ENCODE results near the gene LCN15. TPM values are rescaled to one million over a fixed set of nuclear protein-coding genes. Genes with fewer than 3 reads are reported as not detected.
"Not testable (repeated sequence)": the region's sequence is repeated elsewhere in the genome, so short reads cannot be mapped to it uniquely, and the experiment has no call there.

Gene LCN15
- total and polyA plus RNA-seq, 2 of the 13 experiments (the other 11 are each of a cell fraction or from before 2014, with no cell fraction given): 1.3 to 53.7 TPM

- TF ChIP-seq TCF7 (IDR thresholded peaks at IDR 0.05; ENCODE audit: low read depth) (no peak), HMGA1 (CRISPR knock-in tag; conservative IDR thresholded peaks at IDR 0.05) (no peak), STAG1 (CRISPR knock-in tag; IDR thresholded peaks at IDR 0.05) (peak; percentile 40; the same call in 1 of the 2 replicates), STAT5B (CRISPR knock-in tag; IDR thresholded peaks at IDR 0.05) (no peak), XRCC5 (optimal IDR thresholded peaks at IDR 0.05; ENCODE audit: low read length) (peak; percentile 28)
Observed at GRCh38 chr9:136769710-136770191, 5.4 kb upstream of the LCN15 start (continued).

- WGBS (ENCODE audit: low lambda C conversion rate): 23% methylated on average over 8 of the region's 18 CpGs
- H3K9me3 ChIP-seq (ENCODE audit: low read length); H3K79me2 ChIP-seq (ENCODE audit: insufficient read depth, low read length); H3K9ac ChIP-seq (ENCODE audit: insufficient read depth, low read depth, low read length); H3K36me3 ChIP-seq (replicated peaks in 1 of 2; ENCODE audit: control insufficient read depth in 1 of 2, insufficient read depth in 2 of 2, low read length in 2 of 2); ATAC-seq; in situ Hi-C loops (cut with HindIII; ENCODE audit: extremely low pct_ligation_motif_present, low pct_unique_long_range_greater_than_20kb); H2AFZ ChIP-seq (ENCODE audit: low read length); BruUV-seq (replicated peaks); intact Hi-C loops (cut with micrococcal nuclease; ENCODE audit: unreplicated experiment); DNase-seq (ENCODE audit: low spot score); H3K27ac ChIP-seq (ENCODE audit: extremely low read length, insufficient read depth, low read length); H3K27me3 ChIP-seq (ENCODE audit: control insufficient read depth in 1 of 2, insufficient read depth in 2 of 2, low read length in 2 of 2); H4K20me1 ChIP-seq (ENCODE audit: insufficient read depth, low read length); TF ChIP-seq CREB1 (CRISPR knock-in tag; IDR thresholded peaks at IDR 0.05); USF2 (IDR thresholded peaks at IDR 0.05; ENCODE audit: low read depth, low read length); CREM (CRISPR knock-in tag; IDR thresholded peaks at IDR 0.05): not testable (repeated sequence)
- ChIA-PET POLR2A (interaction anchor here (0.6 kb wide), 2 partner anchors 13 to 31 kb away, joined by 3 to 4 read pairs; no protein-coding TSS in a partner anchor), CTCF (ENCODE audit: low intra/inter-chr PET ratio, low total read pairs) (interaction anchor here (1.6 kb wide), 1 partner anchor 18 kb away, joined by 7 read pairs; no protein-coding TSS in a partner anchor)
- H3K4me2 ChIP-seq (ENCODE audit: low read depth, low read length): peak overlapping the region; percentile 42
- H3K4me3 ChIP-seq (replicated peaks in 1 of 3; ENCODE audit: insufficient read depth in 1 of 3, low read depth in 2 of 3, low read length in 3 of 3): 0 out of 6 replicates have a peak overlapping the region, but pooled peaks of 1 of the 3 experiments have one; percentile 50
- peak; percentile 23 for FAIRE-seq
- H3K4me1 ChIP-seq (ENCODE audit: insufficient read depth, low read length): peaks cover 60% of the 10 kb centered on the region
- peak; percentile 46 for TF ChIP-seq ZNF687 (CRISPR knock-in tag; IDR thresholded peaks at IDR 0.05)
- TF ChIP-seq CREB1 (IDR thresholded peaks at IDR 0.05): peak; percentile 68
- TF ChIP-seq MED1 (CRISPR knock-in tag; IDR thresholded peaks at IDR 0.05): 0 out of 2 replicates have a peak, but pooled peaks have one; percentile 17
- peak; percentile 56 for TF ChIP-seq STAG1 (CRISPR knock-in tag; IDR thresholded peaks at IDR 0.05)
- peak; percentile 74; the same call in 1 of the 2 replicates for TF ChIP-seq USF2 (CRISPR knock-in tag; IDR thresholded peaks at IDR 0.05; ENCODE audit: borderline replicate concordance)
- 0 out of 2 replicates have a peak, but pooled peaks have one; percentile 28 for TF ChIP-seq CREM (IDR thresholded peaks at IDR 0.05)
- TF ChIP-seq THAP11 (CRISPR knock-in tag; IDR thresholded peaks at IDR 0.05): 0 out of 2 replicates have a peak, but pooled peaks have one; percentile 30
- 0 out of 2 replicates have a peak, but pooled peaks have one; percentile 41 for TF ChIP-seq ATF1 (CRISPR knock-in tag; IDR thresholded peaks at IDR 0.05)
Observed at GRCh38 chr9:136766410-136767120, 2.2 kb upstream of the LCN15 start.
